HG02571 (cell line): ENCODE measurements around the gene AGR3.

Source experiments
- ATAC-seq: cut with Tn5 transposase; IDR thresholded peaks from one replicate; pipeline ENCODE4 v1.9.1; 2021; ENCODE audit warnings: mild to moderate bottlenecking, moderate library complexity; ENCODE audit not compliant: unreplicated experiment

AGR3 gene

GRCh38 chr7:16881844-16882243 lies at the start of gene AGR3:
TSS of gene AGR3 (minus strand) at chr7:16881983. CDS start at chr7:16878618, 3,365 bp downstream.
- ATAC-seq: no peak

GRCh38 chr7:16930946-16931345 lies 49.2 kb upstream of the AGR3 start:
- ATAC-seq: no peak

GRCh38 chr7:16929146-16929762 lies 47.5 kb upstream of the AGR3 start:
- peak; percentile 78 for ATAC-seq

GRCh38 chr7:16926861-16927260 lies 45.1 kb upstream of the AGR3 start:
- no peak for ATAC-seq

GRCh38 chr7:16926283-16926682 lies 44.5 kb upstream of the AGR3 start:
- ATAC-seq: no peak

GRCh38 chr7:16925609-16926008 lies 43.8 kb upstream of the AGR3 start:
- ATAC-seq: no peak

GRCh38 chr7:16923019-16923418 lies 41.2 kb upstream of the AGR3 start:
- no peak for ATAC-seq

GRCh38 chr7:16921644-16922257 lies 40.0 kb upstream of the AGR3 start:
- no peak for ATAC-seq

GRCh38 chr7:16921151-16921550 lies 39.4 kb upstream of the AGR3 start:
- no peak for ATAC-seq

GRCh38 chr7:16919440-16919839 lies 37.7 kb upstream of the AGR3 start:
- ATAC-seq: no peak

- ATAC-seq: no peak
These were observed 36.6 kb upstream of the AGR3 start for GRCh38 chr7:16918288-16918895.

GRCh38 chr7:16916738-16917137 lies 35.0 kb upstream of the AGR3 start:
- ATAC-seq: no peak

- no peak for ATAC-seq
These were observed 34.4 kb upstream of the AGR3 start for GRCh38 chr7:16916105-16916639.

GRCh38 chr7:16915405-16915804 lies 33.6 kb upstream of the AGR3 start:
- ATAC-seq: no peak

- no peak for ATAC-seq
These were observed 33.0 kb upstream of the AGR3 start for GRCh38 chr7:16914771-16915170.

- ATAC-seq: no peak
These were observed 31.9 kb upstream of the AGR3 start for GRCh38 chr7:16913643-16914042.

GRCh38 chr7:16912540-16912939 lies 30.8 kb upstream of the AGR3 start:
- no peak for ATAC-seq

GRCh38 chr7:16908561-16908960 lies 26.8 kb upstream of the AGR3 start:
- no peak for ATAC-seq

- no peak for ATAC-seq
These were observed 23.7 kb upstream of the AGR3 start for GRCh38 chr7:16905300-16906044.

GRCh38 chr7:16904076-16904475 lies 22.3 kb upstream of the AGR3 start:
- ATAC-seq: no peak

- ATAC-seq: no peak
These were observed 18.5 kb upstream of the AGR3 start for GRCh38 chr7:16900209-16900768.
